HEK293T (cell line): Measurements from ENCODE around the gene HOXB13.

Experiments
- CTCF ChIA-PET: fragments of 350-600 bp; formaldehyde crosslinking; extraction: SDS; loops from one replicate; lab custom pipeline; 2021; ENCODE audit warnings: antibody characterized with exemption, inconsistent platforms; lab: Yijun Ruan, JAX
- POLR2A ChIA-PET: fragments of 350-600 bp; formaldehyde crosslinking; extraction: SDS; loops from one replicate; lab custom pipeline; 2020; ENCODE audit warnings: antibody characterized with exemption, inconsistent platforms; lab: Yijun Ruan, JAX
- DNase-seq: peaks from one replicate; pipeline ENCODE4 v3.0.0; 2012; ENCODE audit warnings: mixed read lengths; ENCODE audit errors: extremely low spot score
- ARNT ChIP-seq: fragments of 450-650 bp; IDR thresholded peaks from 2 replicates; pipeline ENCODE4 v1.6.1; 2017; ENCODE audit warnings: mild to moderate bottlenecking
- BHLHE40 ChIP-seq: fragments of 450-650 bp; IDR thresholded peaks from 2 replicates; pipeline ENCODE4 v1.6.1; 2016; ENCODE audit warnings: mild to moderate bottlenecking, moderate library complexity, borderline replicate concordance
- CTBP1 ChIP-seq: fragments of 450-650 bp; IDR thresholded peaks from 2 replicates; pipeline ENCODE4 v1.6.1; 2016; ENCODE audit warnings: borderline replicate concordance
- ELF4 ChIP-seq: fragments of 450-650 bp; IDR thresholded peaks from 2 replicates; pipeline ENCODE4 v1.6.1; 2017; ENCODE audit warnings: antibody characterized with exemption
- FOXA1 ChIP-seq: fragments of 450-650 bp; IDR thresholded peaks from 2 replicates; pipeline ENCODE4 v1.6.1; 2016; ENCODE audit warnings: mild to moderate bottlenecking
- FOXK2 ChIP-seq: fragments of 450-650 bp; IDR thresholded peaks from 2 replicates; pipeline ENCODE4 v1.6.1; 2016; ENCODE audit warnings: mild to moderate bottlenecking
- FOXM1 ChIP-seq: fragments of 450-650 bp; IDR thresholded peaks from 2 replicates; pipeline ENCODE4 v1.6.1; 2017; ENCODE audit warnings: mild to moderate bottlenecking, borderline replicate concordance
- HDGF ChIP-seq: fragments of 450-650 bp; IDR thresholded peaks from 2 replicates; pipeline ENCODE4 v1.6.1; 2017; ENCODE audit warnings: antibody characterized with exemption, borderline replicate concordance
- L3MBTL2 ChIP-seq: fragments of 450-650 bp; conservative IDR thresholded peaks from 2 replicates; pipeline ENCODE4 v1.6.1; 2016; ENCODE audit warnings: mild to moderate bottlenecking
- LEF1 ChIP-seq: fragments of 450-650 bp; IDR thresholded peaks from 2 replicates; pipeline ENCODE4 v1.6.1; 2017; ENCODE audit warnings: mild to moderate bottlenecking, borderline replicate concordance
- NFRKB ChIP-seq: fragments of 450-650 bp; IDR thresholded peaks from 2 replicates; pipeline ENCODE4 v1.6.1; 2016; ENCODE audit warnings: mild to moderate bottlenecking, moderate library complexity
- PKNOX1 ChIP-seq: fragments of 450-650 bp; IDR thresholded peaks from 2 replicates; pipeline ENCODE4 v1.6.1; 2016
- SP1 ChIP-seq: fragments of 450-650 bp; IDR thresholded peaks from 2 replicates; pipeline ENCODE4 v1.6.1; 2017
- SUZ12 ChIP-seq: fragments of 450-650 bp; IDR thresholded peaks from 2 replicates; pipeline ENCODE4 v1.6.1; 2016; ENCODE audit warnings: mild to moderate bottlenecking
- TARDBP ChIP-seq: fragments of 450-650 bp; IDR thresholded peaks from 2 replicates; pipeline ENCODE4 v1.6.1; 2016
- ZNF384 ChIP-seq: fragments of 450-650 bp; IDR thresholded peaks from 2 replicates; pipeline ENCODE4 v1.6.1; 2016

HOXB13 gene

GRCh38 chr17:48711128-48711527 lies 17.4 kb downstream of the HOXB13 start:
- ChIA-PET POLR2A (interaction anchor here (0.7 kb wide), 1 partner anchor 9 kb away, joined by 3 read pairs; no protein-coding TSS in a partner anchor), CTCF (interaction anchor here (0.7 to 1.1 kb wide), 2 partner anchors 13 to 168 kb away, joined by 3 to 4 read pairs; no protein-coding TSS in a partner anchor)
- no peak for TF ChIP-seq TARDBP
- no peak for TF ChIP-seq LEF1
- TF ChIP-seq ELF4 = no peak
- no peak for TF ChIP-seq FOXA1
- no peak for TF ChIP-seq HDGF
- no peak for TF ChIP-seq SP1
- no peak for TF ChIP-seq ZNF384
- no peak for TF ChIP-seq CTBP1
- no peak for TF ChIP-seq FOXM1
- TF ChIP-seq SUZ12 = no peak
- no peak for TF ChIP-seq FOXK2
- TF ChIP-seq NFRKB = no peak
- TF ChIP-seq PKNOX1 = no peak
- no peak for DNase-seq

- CTCF ChIA-PET = interaction anchor here (0.8 to 2.1 kb wide), 4 partner anchors 17 to 87 kb away, joined by 3 to 6 read pairs (median 4); no protein-coding TSS in a partner anchor
- no peak for TF ChIP-seq TARDBP
- TF ChIP-seq ELF4 = no peak
- no peak for TF ChIP-seq PKNOX1
- TF ChIP-seq LEF1 = no peak
- TF ChIP-seq CTBP1 = no peak
- TF ChIP-seq FOXA1 = no peak
- no peak for TF ChIP-seq SUZ12
- no peak for TF ChIP-seq BHLHE40
- no peak for TF ChIP-seq ARNT
- TF ChIP-seq FOXM1 = no peak
- no peak for TF ChIP-seq HDGF
- no peak for TF ChIP-seq NFRKB
- no peak for TF ChIP-seq L3MBTL2
- TF ChIP-seq ZNF384 = no peak
- no peak for TF ChIP-seq SP1
- no peak for TF ChIP-seq FOXK2
- POLR2A ChIA-PET = interaction anchor here (0.6 to 1.4 kb wide), 3 partner anchors 15 to 188 kb away, joined by 3 to 5 read pairs (median 3); partner anchors contain the start of genes ATP5MC1 and HOXB13
- DNase-seq = no peak
Observed at GRCh38 chr17:48704361-48705248, 23.9 kb downstream of the HOXB13 start.

- POLR2A ChIA-PET = no interaction called here
- CTCF ChIA-PET = interaction anchor here (0.8 kb wide), 1 partner anchor 24 kb away, joined by 3 read pairs; no protein-coding TSS in a partner anchor
- TF ChIP-seq ELF4 = no peak
- DNase-seq = no peak
Observed at GRCh38 chr17:48701864-48702532, 26.6 kb downstream of the HOXB13 start.

GRCh38 chr17:48693178-48693577 lies 35.4 kb downstream of the HOXB13 start:
- DNase-seq = no peak
- CTCF ChIA-PET = interaction anchor here (0.8 kb wide), 1 partner anchor 13 kb away, joined by 4 read pairs; no protein-coding TSS in a partner anchor
- TF ChIP-seq PKNOX1 (no peak), TARDBP (no peak), CTBP1 (no peak), ARNT (no peak), ZNF384 (peak; percentile 54; the same call in 1 of the 2 replicates), FOXK2 (no peak)
- POLR2A ChIA-PET = interaction anchor here (0.7 kb wide), 1 partner anchor 14 kb away, joined by 3 read pairs; no protein-coding TSS in a partner anchor

- ChIA-PET CTCF (interaction anchor here (0.6 kb wide), 1 partner anchor 11 kb away, joined by 3 read pairs; no protein-coding TSS in a partner anchor), POLR2A (no interaction called here)
- DNase-seq = no peak
- TF ChIP-seq TARDBP (no peak), FOXK2 (no peak), BHLHE40 (no peak), HDGF (no peak)
Observed at GRCh38 chr17:48692049-48692448, 36.5 kb downstream of the HOXB13 start.

GRCh38 chr17:48690655-48691054 lies 37.9 kb downstream of the HOXB13 start:
- POLR2A ChIA-PET = no interaction called here
- CTCF ChIA-PET = interaction anchor here (0.7 kb wide), 1 partner anchor 58 kb away, joined by 4 read pairs; no protein-coding TSS in a partner anchor
- no peak for DNase-seq
- TF ChIP-seq ZNF384 (peak; percentile 71), FOXK2 (no peak), SP1 (no peak), CTBP1 (no peak)
